Measurements from ENCODE around the gene SLC10A7. TPM values are rescaled to one million over a fixed set of nuclear protein-coding genes. Genes with fewer than 3 reads are reported as not detected.

Gene SLC10A7
- total and polyA plus RNA-seq, 2 donors from 2014 or later, result 1.9 to 15.1 TPM

- no peak overlapping the region for H3K27ac ChIP-seq (ENCODE audit: low read depth in 2 of 2, low read length in 2 of 2)
- H3K36me3 ChIP-seq (ENCODE audit: control insufficient read depth in 2 of 3, insufficient read depth in 3 of 3, low read length in 3 of 3), result no peaks in the 10 kb centered on the region
- no peak for FAIRE-seq
- intact Hi-C loops (cut with DNase I), result no loop called here
- DNase-seq, result no peak
- no peak for TF ChIP-seq CTCF (IDR thresholded peaks at IDR 0.05; ENCODE audit: borderline replicate concordance, extremely low read depth, insufficient read depth)
- no peak overlapping the region for H3K4me3 ChIP-seq (ENCODE audit: low read length in 3 of 3)
- H3K27me3 ChIP-seq (ENCODE audit: control insufficient read depth, insufficient read depth, low read length), result no peaks in the 10 kb centered on the region
- H3K9ac ChIP-seq (ENCODE audit: low read length in 3 of 3), result no peak overlapping the region
- H3K4me1 ChIP-seq (ENCODE audit: control insufficient read depth in 2 of 3, insufficient read depth in 2 of 3, low read depth in 1 of 3, low read length in 3 of 3), result no peaks in the 10 kb centered on the region
- H3K9me3 ChIP-seq (ENCODE audit: control insufficient read depth in 2 of 3, insufficient read depth in 1 of 3, low read length in 3 of 3), result no peaks in the 10 kb centered on the region
Measured at GRCh38 chr4:146465628-146466027, 56.1 kb downstream of the SLC10A7 start.

GRCh38 chr4:146462251-146462650 is 59.5 kb downstream of the SLC10A7 start:
- Histone ChIP-seq H3K9ac (ENCODE audit: low read length in 3 of 3) (no peak overlapping the region), H3K27me3 (ENCODE audit: control insufficient read depth, insufficient read depth, low read length) (no peaks in the 10 kb centered on the region), H3K4me3 (ENCODE audit: low read length in 3 of 3) (no peak overlapping the region), H3K4me1 (ENCODE audit: control insufficient read depth in 2 of 3, insufficient read depth in 2 of 3, low read depth in 1 of 3, low read length in 3 of 3) (no peaks in the 10 kb centered on the region), H3K27ac (ENCODE audit: low read depth in 2 of 2, low read length in 2 of 2) (no peak overlapping the region), H3K36me3 (ENCODE audit: control insufficient read depth in 2 of 3, insufficient read depth in 3 of 3, low read length in 3 of 3) (no peaks in the 10 kb centered on the region), H3K9me3 (ENCODE audit: control insufficient read depth in 2 of 3, insufficient read depth in 1 of 3, low read length in 3 of 3) (no peaks in the 10 kb centered on the region)
- intact Hi-C loops (cut with DNase I), result no loop called here
- no peak for TF ChIP-seq CTCF (IDR thresholded peaks at IDR 0.05; ENCODE audit: borderline replicate concordance, extremely low read depth, insufficient read depth)
- no peak for DNase-seq
- FAIRE-seq, result no peak

GRCh38 chr4:146458594-146458993 is 63.1 kb downstream of the SLC10A7 start:
- no peak for TF ChIP-seq CTCF (IDR thresholded peaks at IDR 0.05; ENCODE audit: borderline replicate concordance, extremely low read depth, insufficient read depth)
- intact Hi-C loops (cut with DNase I), result no loop called here
- no peak overlapping the region for H3K27ac ChIP-seq (ENCODE audit: low read depth in 2 of 2, low read length in 2 of 2)
- no peaks in the 10 kb centered on the region for H3K4me1 ChIP-seq (ENCODE audit: control insufficient read depth in 2 of 3, insufficient read depth in 2 of 3, low read depth in 1 of 3, low read length in 3 of 3)
- no peaks in the 10 kb centered on the region for H3K27me3 ChIP-seq (ENCODE audit: control insufficient read depth, insufficient read depth, low read length)
- H3K36me3 ChIP-seq (ENCODE audit: control insufficient read depth in 2 of 3, insufficient read depth in 3 of 3, low read length in 3 of 3), result no peaks in the 10 kb centered on the region
- no peak overlapping the region for H3K9ac ChIP-seq (ENCODE audit: low read length in 3 of 3)
- no peak overlapping the region for H3K4me3 ChIP-seq (ENCODE audit: low read length in 3 of 3)
- DNase-seq, result no peak
- no peak for FAIRE-seq
- H3K9me3 ChIP-seq (ENCODE audit: control insufficient read depth in 2 of 3, insufficient read depth in 1 of 3, low read length in 3 of 3), result no peaks in the 10 kb centered on the region

- no peak for FAIRE-seq
Measured at GRCh38 chr4:146456681-146457080, 65.1 kb downstream of the SLC10A7 start.

More at GRCh38 chr4:146456681-146457080, 65.1 kb downstream of the SLC10A7 start:
- no peak overlapping the region for H3K9ac ChIP-seq (ENCODE audit: low read length in 3 of 3)
- H3K27me3 ChIP-seq (ENCODE audit: control insufficient read depth, insufficient read depth, low read length), result no peaks in the 10 kb centered on the region
- no peak overlapping the region for H3K27ac ChIP-seq (ENCODE audit: low read depth in 2 of 2, low read length in 2 of 2)
- no peaks in the 10 kb centered on the region for H3K36me3 ChIP-seq (ENCODE audit: control insufficient read depth in 2 of 3, insufficient read depth in 3 of 3, low read length in 3 of 3)
- DNase-seq, result no peak
- H3K9me3 ChIP-seq (ENCODE audit: control insufficient read depth in 2 of 3, insufficient read depth in 1 of 3, low read length in 3 of 3), result peaks cover 0 to under 1% (median 0%) of the 10 kb centered on the region in 3 donors
- TF ChIP-seq CTCF (IDR thresholded peaks at IDR 0.05; ENCODE audit: borderline replicate concordance, extremely low read depth, insufficient read depth), result no peak
- H3K4me3 ChIP-seq (ENCODE audit: low read length in 3 of 3), result no peak overlapping the region
- intact Hi-C loops (cut with DNase I), result no loop called here
- no peaks in the 10 kb centered on the region for H3K4me1 ChIP-seq (ENCODE audit: control insufficient read depth in 2 of 3, insufficient read depth in 2 of 3, low read depth in 1 of 3, low read length in 3 of 3)
